C1 segment of cervical spinal cord (tissue), 14 donors: ENCODE results near the gene EIF3CL.
"Not testable (repeated sequence)": the region's sequence is repeated elsewhere in the genome, so short reads cannot be mapped to it uniquely, and the experiment has no call there.

Source experiments
- DNase-seq, 14 donors: peaks; one replicate each; lab custom pipeline; 2025; lab: John Stamatoyannopoulos, UW

Gene EIF3CL, protein sequence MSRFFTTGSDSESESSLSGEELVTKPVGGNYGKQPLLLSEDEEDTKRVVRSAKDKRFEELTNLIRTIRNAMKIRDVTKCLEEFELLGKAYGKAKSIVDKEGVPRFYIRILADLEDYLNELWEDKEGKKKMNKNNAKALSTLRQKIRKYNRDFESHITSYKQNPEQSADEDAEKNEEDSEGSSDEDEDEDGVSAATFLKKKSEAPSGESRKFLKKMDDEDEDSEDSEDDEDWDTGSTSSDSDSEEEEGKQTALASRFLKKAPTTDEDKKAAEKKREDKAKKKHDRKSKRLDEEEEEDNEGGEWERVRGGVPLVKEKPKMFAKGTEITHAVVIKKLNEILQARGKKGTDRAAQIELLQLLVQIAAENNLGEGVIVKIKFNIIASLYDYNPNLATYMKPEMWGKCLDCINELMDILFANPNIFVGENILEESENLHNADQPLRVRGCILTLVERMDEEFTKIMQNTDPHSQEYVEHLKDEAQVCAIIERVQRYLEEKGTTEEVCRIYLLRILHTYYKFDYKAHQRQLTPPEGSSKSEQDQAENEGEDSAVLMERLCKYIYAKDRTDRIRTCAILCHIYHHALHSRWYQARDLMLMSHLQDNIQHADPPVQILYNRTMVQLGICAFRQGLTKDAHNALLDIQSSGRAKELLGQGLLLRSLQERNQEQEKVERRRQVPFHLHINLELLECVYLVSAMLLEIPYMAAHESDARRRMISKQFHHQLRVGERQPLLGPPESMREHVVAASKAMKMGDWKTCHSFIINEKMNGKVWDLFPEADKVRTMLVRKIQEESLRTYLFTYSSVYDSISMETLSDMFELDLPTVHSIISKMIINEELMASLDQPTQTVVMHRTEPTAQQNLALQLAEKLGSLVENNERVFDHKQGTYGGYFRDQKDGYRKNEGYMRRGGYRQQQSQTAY

DNA sequence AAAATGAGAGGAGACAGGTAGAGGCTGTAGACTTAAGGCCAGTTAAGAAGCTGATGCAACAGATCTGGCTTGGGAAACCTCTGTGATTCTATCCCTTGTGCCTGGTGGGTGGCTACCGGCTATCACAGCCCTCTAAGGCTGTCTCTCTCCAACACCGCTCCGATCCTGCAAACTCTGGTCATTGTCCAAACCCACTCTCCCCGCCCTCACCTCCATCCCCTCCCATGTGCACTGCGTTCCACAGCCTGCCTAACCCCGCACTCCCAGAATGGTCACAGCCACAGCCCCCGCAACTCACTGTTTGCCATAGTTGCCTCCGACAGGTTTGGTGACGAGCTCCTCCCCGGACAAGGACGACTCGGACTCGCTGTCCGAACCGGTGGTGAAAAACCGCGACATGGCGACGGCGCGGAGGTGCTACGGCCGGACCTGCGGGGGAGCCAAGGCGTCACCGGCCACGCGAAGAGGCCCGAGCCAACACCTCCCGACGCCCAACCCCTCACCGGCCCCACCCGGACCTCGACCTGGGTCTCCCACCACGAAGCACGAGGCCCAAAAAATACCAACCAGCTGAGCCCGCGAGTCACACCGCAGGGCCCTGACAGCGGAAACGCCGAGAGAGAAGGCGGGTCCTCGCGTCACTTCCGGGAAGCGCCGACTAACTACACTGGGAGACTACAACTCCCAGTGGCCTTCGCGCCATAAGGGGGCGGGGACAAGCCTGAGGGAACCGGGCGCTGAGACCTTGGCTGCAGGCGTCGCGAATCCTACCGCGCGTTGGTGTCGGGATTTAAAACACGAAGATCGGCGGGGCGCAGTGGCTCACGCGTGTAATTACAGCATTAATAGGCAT is at the start of gene EIF3CL:
EIF3CL (minus strand) TSS at position 622 of the 853 bp plus-strand sequence; CDS start at position 399, 223 bp downstream.
- not testable (repeated sequence) for DNase-seq

DNA sequence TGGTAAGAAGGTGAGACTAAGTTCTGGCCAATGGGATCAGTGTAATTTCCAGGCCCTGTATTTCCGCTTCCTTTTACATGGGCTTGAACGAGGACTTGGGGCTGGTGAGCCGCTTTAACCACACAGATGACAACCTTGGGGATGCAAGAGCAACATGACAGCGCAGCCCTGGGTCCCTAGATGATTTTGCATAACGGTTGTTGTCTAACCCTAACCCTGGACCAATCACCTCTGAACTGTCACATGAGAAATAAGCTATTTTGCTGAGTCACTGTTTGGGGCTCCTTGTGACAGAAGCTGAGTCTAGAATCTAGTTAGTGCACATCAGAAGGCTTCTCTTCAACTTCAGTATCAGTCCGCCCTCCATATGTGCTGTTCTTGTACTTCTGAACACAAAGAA is 43.4 kb upstream of the EIF3CL start:
- not testable (repeated sequence) for DNase-seq

DNA sequence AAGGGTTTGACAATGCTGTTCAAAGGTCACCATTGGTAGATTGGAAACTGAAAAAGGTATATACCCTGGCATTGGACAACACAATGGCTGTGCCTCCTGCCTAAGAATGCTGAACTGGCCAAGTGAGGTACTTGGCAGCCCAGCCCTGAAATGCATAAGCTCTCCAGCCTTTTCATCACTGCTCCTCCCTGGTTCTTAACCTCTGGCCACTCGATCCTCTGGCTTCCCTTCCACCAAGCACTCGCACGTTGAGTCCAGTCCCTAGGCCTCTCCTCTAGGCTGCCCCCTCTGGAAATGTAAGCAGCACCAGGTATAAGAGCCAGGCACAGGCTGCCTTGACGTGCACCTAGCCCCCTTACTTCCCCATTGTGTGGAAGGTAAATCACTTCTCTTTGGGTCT is 42.7 kb upstream of the EIF3CL start:
- not testable (repeated sequence) for DNase-seq

DNA sequence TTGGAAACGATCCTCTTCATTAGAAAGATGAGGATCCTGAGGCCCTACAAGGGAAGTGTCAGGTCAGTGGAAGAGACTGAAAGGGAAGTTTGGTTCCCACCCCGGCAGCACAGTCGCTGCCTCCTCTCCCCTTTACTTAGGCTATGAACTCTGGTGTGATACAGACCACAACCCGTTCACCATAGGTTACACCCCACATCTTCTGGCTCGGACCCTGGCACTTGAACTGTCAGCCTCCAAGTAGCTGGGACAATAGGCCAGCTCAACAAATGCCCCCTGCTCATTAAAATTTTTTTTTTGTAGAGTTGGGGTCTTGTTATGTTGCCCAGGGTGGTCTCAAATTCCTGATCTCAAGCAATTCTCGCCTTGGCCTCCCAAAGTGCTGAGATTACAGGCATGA is 40.3 kb upstream of the EIF3CL start:
- not testable (repeated sequence) for DNase-seq

DNA sequence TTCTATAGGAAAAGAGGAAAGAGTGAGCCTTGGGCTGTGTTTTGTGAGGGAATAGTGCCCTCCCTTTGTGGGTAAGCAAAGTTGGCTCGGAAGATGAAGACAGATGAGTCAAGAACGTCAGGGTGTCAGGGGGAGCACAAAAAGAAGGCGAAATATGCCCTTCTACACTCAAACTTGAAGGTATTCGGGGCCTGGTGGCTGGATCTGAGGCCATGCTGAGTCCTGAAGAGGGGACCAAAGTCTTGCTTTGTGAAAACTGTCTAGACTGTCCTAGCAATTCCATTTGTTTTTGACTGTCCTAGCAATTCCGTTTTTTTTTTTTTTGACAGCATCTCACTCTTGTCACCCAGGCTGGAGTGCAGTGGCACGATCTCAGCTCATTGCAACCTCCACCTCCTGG is 35.3 kb upstream of the EIF3CL start:
- DNase-seq = not testable (repeated sequence)

DNA sequence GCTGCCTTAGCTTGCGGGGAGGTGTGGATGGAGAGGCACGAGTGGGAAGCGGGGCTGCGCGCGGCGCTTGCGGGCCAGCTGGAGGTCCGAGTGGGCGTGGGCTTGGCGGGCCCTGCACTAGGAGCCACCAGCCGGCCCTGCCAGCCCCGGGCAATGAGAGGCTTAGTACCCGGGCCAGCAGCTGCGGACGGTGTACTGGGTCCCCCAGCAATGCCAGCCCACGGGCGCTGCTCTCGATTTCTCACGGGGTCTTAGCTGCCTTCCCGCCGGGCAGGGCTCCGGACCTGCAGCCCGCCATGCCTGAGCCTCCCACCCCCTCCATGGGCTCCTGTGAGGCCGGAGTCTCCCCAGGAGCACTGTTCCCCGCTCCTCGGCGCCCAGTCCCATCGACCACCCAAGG is 31.7 kb upstream of the EIF3CL start:
- DNase-seq = not testable (repeated sequence)

DNA sequence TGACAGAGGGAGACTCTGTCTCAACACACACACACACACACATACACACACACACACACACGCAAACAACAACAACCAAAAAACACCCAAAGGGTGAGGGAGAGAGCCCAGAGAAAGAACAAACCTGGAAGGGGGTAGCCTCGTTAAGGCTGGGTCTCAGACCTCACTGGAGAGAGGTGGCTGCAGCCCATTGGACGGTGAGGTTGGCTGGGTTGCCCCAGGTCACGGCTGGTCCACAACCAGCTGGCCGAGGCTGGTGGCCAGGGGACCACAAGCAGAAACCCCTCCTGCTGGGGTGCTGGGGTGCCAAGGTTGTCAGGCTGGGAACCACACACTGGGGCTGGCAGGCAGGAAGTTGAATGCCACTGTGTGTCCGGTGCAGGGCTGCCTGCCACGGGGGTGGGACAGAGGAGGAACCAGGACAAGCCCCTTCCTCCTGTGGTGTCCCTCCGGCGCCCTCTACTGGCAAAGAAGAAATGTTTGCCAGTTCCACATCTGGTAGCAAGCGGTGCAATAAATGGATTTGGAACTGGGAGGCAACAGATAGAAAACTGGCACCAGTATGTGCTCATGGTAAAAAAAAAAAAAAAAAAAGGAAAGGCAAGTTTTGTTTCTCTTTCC is 22.5 kb upstream of the EIF3CL start:
- DNase-seq = not testable (repeated sequence)

DNA sequence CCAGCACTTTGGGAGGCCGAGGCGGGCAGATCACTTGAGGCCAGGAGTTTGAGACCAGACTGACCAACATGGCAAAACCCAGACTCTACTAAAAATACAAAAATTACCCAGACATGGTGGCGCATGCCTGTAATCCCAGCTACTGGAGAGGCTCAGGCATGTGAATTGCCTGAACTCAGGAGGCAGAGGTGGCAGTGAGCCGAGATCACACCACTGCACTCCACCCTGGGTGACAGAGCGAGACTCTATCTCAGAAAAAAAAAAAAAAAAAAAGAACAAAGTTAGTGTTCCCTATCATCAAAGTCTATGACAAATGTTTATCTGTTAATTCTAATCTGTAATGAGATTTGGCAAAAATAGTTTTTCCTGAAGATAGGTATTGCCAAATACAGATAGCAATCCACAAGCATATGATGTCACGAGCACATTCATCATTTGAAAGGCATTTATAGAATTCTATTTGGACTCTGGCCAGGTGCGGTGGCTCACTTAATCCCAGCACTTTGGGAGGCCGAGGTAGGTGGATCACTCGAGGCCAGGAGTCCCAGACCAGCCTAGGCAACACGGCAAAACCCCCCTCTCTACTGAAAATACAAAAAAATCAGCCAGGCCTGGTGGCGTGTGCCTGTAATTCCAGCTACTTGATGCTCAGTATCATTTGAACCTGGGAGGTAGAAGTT is 17.6 kb upstream of the EIF3CL start:
- not testable (repeated sequence) for DNase-seq

DNA sequence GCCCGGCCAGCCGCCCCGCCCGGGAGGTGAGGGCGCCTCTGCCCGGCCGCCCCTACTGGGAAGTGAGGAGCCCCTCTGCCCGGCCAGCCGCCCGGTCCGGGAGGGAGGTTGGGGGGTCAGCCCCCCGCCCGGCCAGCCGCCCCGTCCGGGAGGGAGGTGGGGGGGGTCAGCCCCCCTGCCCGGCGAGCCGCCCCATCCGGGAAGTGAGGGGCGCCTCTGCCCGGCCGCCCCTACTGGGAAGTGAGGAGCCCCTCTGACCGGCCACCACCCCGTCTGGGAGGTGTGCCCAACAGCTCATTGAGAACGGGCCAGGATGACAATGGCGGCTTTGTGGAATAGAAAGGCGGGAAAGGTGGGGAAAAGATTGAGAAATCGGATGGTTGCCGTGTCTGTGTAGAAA is 13.4 kb upstream of the EIF3CL start:
- not testable (repeated sequence) for DNase-seq

DNA sequence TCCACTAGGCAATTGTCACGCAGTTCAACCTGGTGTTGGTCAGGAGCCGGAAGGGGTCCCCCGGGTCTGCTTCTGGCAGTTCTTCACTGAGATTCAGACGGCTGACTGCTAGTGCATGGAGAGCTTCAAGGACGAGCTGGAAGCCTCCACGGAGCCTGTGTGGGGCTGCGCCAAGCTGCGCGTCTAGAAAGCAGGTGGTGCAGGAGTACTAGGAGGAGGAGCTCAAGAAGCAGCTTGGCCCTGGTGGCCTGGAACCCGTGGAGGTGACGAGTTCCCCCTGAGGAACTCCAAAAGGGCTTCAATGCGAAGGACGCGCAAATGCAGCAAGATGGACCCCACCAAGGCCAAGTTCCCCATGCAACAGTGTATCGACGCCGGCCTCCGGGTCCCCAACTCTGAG is 10.9 kb upstream of the EIF3CL start:
- not testable (repeated sequence) for DNase-seq

DNA sequence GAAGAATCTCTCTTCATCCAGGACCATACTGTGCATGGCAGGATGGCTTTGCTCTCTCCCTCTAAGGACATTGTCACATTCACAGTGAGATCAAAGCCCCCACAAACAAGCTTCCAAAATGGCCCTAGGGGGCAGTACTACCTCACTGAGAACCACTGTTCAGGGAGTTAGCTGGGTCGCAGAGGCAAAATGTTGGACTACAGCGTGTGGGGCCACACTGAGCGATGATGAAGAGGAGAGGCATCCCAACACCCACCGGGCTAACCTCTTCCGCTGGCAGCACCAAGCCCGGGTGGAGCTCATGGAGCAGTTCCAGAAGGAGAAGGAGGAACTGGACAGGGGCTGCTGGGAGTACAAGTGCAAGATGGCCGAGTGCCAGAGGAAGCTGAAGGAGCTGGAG is 9.9 kb upstream of the EIF3CL start:
- DNase-seq = not testable (repeated sequence)

DNA sequence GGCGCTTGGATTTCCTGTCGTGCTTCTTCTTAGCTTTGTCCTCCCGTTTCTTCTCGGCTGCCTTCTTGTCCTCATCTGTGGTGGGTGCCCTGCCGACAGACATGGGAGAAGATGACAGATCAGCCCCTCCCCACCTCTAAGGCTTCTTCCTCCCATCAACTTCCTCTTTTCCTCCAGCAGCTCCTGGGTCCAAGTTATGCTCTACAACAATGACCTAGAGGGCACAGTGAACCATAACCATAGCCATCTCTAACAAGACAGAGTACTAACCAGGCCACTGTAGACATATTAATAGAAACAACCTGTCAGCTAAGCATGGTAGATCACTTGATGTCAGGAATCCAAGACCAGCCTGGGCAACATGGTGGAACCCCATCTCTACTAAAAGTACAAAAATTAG is 11.6 kb downstream of the EIF3CL start:
- not testable (repeated sequence) for DNase-seq

DNA sequence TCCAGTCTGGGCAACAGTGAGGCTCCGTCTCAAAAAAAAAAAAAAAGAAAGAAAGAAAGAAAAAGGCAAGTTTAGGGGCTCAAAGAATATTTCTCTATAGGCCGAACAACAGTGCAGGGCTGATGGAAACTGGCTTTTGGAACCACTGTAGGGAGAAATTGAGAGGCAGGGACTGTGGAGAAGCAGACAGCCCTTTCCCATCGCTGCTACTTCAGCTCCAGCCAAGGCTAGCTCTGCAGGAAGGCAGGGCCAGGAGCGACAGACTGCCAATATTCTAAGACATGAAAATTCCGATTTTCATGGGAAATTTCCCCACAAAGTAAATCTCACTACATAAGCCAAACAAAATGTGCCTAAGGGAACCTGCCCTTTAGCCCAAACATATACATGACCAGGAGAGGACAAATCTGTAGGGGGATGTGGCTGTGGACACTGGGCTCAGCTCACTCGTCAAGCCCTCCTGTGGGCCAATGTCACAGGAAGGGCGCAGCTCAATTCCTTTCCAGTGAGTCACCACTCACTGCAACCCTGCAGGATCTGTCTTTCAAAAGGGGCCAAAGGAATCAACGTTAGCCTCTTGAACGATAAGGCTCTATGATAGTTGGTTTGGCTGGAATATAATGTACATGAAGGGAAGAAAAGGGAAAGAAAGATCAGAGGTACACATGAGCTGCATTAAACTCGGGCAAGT is 21.3 kb downstream of the EIF3CL start:
- not testable (repeated sequence) for DNase-seq

DNA sequence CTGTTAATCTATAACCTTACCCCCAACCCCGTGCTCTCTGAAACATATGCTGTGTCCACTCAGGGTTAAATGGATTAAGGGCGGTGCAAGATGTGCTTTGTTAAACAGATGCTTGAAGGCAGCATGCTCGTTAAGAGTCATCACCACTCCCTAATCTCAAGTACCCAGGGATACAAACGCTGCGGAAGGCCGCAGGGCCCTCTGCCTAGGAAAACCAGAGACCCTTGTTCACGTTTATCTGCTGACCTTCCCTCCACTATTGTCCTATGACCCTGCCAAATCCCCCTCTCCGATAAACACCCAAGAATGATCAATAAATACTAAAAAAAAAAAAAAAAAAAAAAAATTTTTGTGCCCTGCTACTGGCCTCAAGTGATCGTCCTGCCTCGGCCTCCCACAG is 25.8 kb downstream of the EIF3CL start:
- DNase-seq = not testable (repeated sequence)

DNA sequence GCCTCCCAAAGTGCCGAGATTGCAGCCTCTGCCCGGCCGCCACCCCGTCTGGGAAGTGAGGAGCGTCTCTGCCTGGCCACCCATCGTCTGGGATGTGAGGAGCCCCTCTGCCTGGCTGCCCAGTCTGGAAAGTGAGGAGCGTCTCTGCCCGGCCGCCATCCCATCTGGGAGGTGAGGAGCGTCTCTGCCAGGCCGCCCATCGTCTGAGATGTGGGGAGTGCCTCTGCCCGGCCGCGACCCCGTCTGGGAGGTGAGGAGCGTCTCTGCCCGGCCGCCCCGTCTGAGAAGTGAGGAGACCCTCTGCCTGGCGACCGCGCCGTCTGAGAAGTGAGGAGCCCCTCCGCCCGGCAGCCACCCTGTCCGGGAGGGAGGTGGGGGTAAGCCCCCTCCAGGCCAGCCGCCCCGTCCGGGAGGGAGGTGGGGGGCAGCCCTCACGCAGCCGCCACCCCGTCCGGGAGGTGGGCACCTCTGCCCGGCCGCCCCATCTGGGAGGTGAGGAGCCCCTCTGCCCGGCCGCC is 26.5 kb downstream of the EIF3CL start:
- DNase-seq = not testable (repeated sequence)

DNA sequence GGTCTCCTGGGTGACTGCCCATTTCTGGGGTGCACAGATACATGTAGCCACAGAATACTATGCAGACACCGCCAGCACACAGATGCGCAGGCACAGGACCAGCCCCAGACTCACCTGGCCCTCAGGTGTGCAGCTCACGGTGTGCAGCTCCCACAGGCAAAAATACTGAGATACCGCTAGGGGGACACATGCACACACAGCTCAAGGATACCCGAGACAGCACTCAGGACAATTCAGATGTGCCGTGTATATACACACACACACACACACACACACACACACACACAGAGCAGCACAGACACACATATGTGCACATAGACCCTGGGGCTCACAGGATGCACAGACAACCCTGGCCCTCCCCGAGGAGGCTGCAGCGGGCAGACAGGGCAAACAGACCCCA is 28.5 kb downstream of the EIF3CL start:
- not testable (repeated sequence) for DNase-seq

DNA sequence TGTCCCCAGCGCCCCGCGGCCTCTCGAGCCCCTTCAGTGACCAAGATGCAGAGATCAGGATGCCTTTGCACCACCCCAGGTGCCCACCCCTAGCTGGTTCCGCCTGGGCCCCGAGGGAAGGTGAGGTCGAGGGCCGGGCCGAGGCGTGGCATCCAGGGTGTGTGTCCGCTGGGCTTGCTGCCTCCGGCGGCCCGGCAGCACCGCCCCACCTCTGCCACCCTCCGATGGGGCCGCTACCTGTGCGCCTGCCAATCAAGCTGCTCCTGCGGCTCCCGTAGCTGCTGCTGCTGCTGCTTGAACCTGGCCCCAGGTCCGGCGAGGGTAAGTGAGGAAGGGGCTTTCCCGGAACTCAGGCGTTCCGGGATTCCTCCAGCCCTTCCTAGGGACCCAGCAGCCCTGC is 29.4 kb downstream of the EIF3CL start:
- not testable (repeated sequence) for DNase-seq

DNA sequence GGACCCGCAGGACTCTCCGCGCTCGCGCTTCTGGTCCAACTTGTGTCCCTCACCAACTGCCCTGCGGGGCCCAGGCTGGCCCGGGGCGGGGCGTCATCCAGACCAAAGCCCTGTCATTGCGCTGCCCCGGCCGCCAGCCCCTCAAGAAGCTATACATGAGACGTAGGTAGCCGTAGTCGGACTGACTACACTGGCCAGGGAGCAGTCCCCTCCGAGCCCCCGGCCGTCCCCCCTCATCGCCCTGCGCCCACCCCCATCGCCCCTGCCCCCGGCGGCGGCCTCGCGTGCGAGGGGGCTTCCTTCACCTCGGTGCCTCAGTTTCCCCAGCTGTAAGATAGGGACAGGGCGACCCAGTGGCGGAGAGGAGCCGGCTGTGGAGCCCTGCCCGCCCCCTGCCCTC is 35.7 kb downstream of the EIF3CL start:
- DNase-seq = not testable (repeated sequence)
